GM20000 (cell line): Measurements from ENCODE around the gene ZNF532.

Experiments used
- DNase-seq: peaks from one replicate; pipeline ENCODE4 v3.0.0; 2012; ENCODE audit warnings: low spot score
- TF ChIP-seq, protein P1 (sequence below): IDR thresholded peaks from 2 replicates; pipeline ENCODE4 v1.5.1; 2012; ENCODE audit warnings: mild to moderate bottlenecking, control low read depth; ENCODE audit errors: extremely low read depth, missing control alignments

ZNF532 gene

DNA sequence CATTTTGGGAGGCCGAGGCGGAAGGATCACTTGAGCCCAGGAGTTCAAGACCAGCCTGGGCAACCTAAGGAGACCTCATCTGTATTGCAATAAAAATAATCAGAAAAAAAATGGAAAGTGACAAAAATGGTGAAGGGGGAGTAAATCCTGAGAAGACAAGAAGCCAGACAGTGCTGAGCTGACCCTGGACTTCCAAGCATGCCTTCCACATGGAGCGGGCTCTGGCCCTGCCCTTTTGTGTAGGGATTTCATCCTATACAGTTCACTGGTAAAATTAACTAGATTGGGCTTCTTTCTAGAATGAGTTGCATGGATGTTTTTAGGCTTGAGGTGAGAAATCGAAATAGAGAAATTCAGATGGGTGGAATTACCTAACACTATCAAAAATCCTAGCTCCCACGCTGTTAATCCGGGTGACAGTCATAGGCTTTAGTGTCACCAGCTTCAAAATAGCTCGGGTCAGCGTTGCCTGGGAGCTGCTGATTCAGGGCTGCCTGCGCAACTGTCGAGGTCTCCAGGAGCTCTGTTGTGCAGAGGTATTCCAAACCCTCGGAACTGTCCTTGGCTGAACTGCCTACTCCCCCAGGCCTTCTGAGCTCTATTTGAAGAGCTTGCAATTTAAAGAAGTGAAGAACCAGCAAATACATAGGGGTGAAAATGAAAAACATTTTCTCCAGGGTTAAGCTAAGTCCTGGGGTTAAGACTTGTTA lies 21.5 kb upstream of the ZNF532 start:
- TF ChIP-seq, protein P1, sequence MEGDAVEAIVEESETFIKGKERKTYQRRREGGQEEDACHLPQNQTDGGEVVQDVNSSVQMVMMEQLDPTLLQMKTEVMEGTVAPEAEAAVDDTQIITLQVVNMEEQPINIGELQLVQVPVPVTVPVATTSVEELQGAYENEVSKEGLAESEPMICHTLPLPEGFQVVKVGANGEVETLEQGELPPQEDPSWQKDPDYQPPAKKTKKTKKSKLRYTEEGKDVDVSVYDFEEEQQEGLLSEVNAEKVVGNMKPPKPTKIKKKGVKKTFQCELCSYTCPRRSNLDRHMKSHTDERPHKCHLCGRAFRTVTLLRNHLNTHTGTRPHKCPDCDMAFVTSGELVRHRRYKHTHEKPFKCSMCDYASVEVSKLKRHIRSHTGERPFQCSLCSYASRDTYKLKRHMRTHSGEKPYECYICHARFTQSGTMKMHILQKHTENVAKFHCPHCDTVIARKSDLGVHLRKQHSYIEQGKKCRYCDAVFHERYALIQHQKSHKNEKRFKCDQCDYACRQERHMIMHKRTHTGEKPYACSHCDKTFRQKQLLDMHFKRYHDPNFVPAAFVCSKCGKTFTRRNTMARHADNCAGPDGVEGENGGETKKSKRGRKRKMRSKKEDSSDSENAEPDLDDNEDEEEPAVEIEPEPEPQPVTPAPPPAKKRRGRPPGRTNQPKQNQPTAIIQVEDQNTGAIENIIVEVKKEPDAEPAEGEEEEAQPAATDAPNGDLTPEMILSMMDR, result no peak
- no peak for DNase-seq

DNA sequence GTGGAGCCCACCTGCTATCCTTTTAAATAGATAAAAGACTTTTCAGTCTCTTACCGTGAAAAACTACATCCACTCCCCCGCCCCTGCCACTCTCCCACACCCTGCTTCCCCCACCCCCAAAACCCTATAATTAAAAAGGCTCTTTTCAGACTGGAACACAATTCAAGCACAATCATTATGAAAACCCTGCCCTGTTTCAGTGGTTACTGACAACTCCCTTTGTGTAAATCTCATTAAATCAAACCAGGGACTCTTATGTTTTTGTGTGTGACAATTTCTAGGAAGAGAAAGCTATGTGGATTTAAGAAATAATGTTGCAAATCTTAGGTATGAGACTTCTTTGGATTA lies 21.0 kb upstream of the ZNF532 start:
- TF ChIP-seq, protein P1, result no peak
- no peak for DNase-seq

DNA sequence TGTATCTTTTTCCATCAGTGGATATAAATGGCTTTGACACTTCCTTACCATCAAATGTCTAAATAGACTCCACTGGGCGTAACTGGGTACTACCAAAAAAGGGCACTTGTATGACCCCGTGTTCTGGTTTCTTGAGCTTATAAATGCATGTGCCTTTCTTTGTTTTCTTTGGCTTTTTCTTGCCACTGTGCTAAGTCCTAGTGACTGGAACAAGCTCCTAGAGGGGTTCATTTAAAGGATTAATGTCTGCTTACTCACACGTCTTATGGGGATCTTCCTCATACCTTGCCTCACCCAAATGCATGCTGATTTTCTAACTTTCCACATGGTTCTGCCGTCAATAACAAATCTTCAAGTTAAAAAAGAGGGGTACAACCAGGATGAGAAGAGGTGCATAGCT lies 19.8 kb upstream of the ZNF532 start:
- no peak for DNase-seq
- TF ChIP-seq, protein P1, result no peak

DNA sequence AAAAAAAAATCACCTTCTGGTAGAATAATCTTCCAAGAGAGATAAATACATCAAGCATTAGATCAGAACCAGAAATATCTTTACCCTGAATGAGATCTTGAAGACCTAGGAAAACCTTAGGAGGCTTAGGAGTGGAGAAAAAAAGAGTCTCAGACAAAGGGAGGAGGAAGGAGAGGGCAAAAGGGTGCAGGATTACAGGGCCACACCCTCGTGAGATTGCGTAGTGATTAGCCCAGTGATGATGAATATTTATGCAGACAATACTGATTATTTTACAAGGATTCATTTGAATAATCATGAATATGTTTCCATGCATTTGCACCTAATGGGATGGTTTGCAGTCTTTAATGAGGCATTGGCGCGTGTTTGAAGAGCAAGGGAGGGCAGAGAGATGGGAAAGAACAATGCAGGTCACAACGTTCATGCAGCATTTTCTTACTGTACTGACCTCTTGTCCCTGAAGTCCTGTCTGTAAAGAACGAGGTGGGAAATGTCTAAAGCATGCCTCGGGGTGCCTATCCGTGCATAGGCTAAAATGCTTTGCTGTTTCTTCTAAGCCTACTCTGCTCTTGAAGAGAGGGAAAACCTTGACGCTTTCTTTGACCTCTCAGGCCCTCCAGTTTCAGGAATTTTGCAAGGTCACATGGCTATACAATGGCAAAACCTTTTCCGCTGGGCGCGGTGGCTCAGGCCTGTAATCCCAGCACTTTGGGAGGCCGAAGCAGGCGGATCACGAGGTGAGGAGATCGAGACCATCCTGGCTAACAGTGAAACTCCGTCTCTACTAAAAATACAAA lies 18.6 kb upstream of the ZNF532 start:
- DNase-seq, result no peak
- TF ChIP-seq, protein P1, result no peak

DNA sequence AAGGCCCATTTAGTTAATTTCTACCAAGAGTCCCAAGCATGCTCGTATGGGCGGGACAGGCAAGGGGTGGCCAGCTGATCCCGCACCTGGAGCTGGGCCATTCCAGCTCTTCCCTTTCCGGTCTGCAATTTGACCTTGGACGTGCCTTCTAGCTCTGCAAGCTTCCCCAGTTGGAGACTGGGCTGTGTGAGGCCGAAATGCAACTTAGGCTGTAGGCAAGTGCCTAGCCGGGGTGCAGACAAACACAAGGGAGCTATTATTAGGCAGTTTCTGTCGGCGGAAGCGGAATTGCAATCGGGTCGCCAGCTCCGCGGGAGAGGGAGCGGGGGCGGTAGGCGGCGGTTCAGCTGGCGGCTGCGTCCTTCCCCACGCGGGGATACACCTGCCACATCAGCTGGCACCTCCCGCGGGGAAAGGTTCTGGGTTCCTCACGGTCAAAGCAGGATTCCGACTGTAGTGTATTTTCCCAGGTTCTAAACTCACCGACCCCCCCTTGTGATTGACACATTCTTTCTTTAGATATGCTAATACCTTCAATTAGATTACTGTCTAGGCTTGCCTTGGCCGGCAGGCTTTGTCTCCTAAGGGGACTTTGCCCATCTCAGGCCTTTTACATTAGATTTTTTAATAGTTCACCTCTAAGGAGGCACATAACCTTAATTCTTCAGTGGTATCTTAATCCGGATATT lies 17.1 kb upstream of the ZNF532 start:
- DNase-seq, result no peak
- TF ChIP-seq, protein P1, result no peak

DNA sequence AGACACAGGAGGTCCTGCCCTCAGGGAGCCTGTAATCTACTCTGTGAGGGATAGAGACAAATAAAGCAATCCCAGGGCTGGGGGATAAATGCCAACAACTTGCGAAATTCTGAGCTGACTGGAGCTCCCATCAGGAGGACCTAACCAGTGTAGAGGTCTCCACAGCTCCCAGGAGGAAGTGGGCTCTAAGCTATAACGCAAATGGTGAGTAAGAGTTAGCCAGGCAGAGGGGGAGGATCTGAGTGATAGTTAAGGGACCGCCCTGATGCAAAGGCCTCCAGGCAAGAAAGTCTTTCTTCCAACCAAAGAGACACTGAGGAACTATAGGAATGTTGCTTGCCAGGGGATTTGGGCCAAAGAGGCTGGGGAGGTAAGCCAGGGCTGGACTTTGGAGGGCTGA lies 16.0 kb upstream of the ZNF532 start:
- TF ChIP-seq, protein P1, result no peak
- no peak for DNase-seq

DNA sequence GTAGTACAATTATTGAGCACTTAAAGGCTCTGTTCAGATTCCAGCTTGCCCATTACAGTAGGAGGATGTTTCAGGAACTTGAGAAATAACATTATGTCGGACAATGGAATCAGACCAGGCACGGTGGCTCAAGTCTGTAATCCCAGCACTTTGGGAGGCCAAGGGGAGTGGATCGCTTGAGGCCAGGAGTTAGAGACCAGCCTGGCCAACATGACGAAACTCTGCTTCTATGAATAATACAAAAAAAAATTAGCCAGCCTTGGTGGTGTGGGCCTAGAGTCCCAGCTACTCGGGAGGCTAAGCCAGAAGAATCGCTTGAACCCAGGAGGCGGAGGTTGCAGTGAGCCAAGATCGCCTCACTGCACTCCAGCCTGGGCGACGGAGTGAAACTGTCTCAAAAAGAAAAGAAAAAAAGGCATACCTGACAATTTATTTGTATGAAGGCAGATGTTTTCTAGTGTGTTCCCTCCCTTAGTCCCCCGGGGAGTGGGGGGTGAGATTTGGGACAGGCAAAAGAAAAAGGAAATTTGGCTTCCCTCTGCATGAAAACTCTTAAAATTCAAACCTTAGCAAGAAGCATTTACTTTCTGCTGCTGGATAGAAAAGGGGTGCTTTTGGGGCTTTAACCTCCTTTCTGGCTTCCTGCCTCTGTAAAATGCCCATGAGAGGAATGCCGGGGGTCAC lies 13.7 kb upstream of the ZNF532 start:
- TF ChIP-seq, protein P1, result no peak
- DNase-seq, result no peak
